Duodenal mucosa (tissue), 2 donors: ENCODE data around the gene CXCL1.

ENCODE experiments used
- H3K27ac ChIP-seq: one replicate; pipeline ENCODE4 v1.7.0; 2013; ENCODE audit warnings: low read depth, low read length
- H3K27me3 ChIP-seq, 2 donors: one replicate each; pipeline ENCODE4 v1.7.0; 2013; ENCODE audit warnings: low read length in 2 of 2, control low read depth in 1 of 2; ENCODE audit not compliant: insufficient read depth in 2 of 2, control insufficient read depth in 1 of 2
- H3K36me3 ChIP-seq, 2 donors: one replicate each; pipeline ENCODE4 v1.7.0; 2013; ENCODE audit warnings: low read length in 2 of 2, control low read depth in 1 of 2; ENCODE audit not compliant: insufficient read depth in 2 of 2, control insufficient read depth in 1 of 2
- H3K4me1 ChIP-seq, 2 donors: one replicate each; pipeline ENCODE4 v1.7.0; 2013; ENCODE audit warnings: low read length in 2 of 2, control low read depth in 1 of 2; ENCODE audit not compliant: insufficient read depth in 2 of 2, control insufficient read depth in 1 of 2
- H3K4me3 ChIP-seq, 2 donors: one replicate each; pipeline ENCODE4 v1.7.0; 2013; ENCODE audit warnings: low read length in 2 of 2, low read depth in 1 of 2
- H3K9ac ChIP-seq, 2 donors: one replicate each; pipeline ENCODE4 v1.7.0; 2013; ENCODE audit warnings: low read length in 2 of 2, low read depth in 1 of 2
- H3K9me3 ChIP-seq, 2 donors: one replicate each; pipeline ENCODE4 v1.7.0; 2013; ENCODE audit warnings: low read length in 2 of 2, control low read depth in 1 of 2; ENCODE audit not compliant: control insufficient read depth in 1 of 2

The CXCL1 gene

DNA sequence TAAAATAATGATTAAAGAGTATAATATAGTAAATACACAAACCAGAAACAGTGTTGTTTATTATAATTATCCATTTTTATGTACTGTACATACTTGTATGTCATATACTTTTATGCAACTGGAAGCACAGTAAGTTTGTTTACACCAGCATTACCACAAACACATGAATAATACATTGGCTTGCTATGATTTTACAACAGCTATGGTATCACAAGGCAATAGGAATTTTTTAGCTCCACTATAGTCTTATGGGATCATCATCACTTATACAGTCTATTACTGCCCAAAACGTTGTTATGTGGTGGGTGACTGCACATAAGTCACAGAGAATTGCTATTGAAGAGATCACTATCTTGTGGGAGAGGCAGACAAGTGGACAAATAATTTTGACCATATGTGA is 17.9 kb upstream of the CXCL1 start:
- H3K27me3 ChIP-seq, result peaks cover 0 to 3% of the 10 kb centered on the region in 2 donors
- H3K4me1 ChIP-seq, result peaks cover 6 to 8% of the 10 kb centered on the region in 2 donors
- H3K27ac ChIP-seq, result no peak overlapping the region
- H3K9me3 ChIP-seq, result no peaks in the 10 kb centered on the region
- H3K4me3 ChIP-seq, result no peak overlapping the region
- no peaks in the 10 kb centered on the region for H3K36me3 ChIP-seq
- no peak overlapping the region for H3K9ac ChIP-seq

DNA sequence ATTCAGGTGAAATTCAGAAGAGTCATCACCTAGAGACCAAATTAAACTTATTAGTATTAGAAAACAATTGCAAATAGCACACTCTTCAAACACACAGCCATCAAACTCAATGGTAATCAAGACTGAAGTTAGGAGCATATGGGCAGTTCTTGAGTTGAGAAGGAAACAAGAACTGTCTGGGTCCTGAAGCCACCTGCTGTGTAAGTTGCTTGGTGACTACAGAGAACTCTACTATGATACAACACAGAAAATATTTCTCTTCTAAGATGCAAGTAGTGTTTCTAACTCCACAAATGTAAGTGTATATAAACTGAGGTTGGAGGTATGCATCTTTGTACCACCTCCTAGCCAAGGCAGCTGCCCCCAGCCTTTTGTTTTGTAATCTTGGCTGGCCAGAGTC is 16.4 kb upstream of the CXCL1 start:
- Histone ChIP-seq H3K4me1 (peaks cover 6 to 8% of the 10 kb centered on the region in 2 donors), H3K9ac (no peak overlapping the region), H3K36me3 (no peaks in the 10 kb centered on the region), H3K9me3 (no peaks in the 10 kb centered on the region), H3K27ac (no peak overlapping the region), H3K27me3 (peaks cover 0 to 3% of the 10 kb centered on the region in 2 donors), H3K4me3 (peak overlapping the region in 1 of 2 donors; percentile 48)

DNA sequence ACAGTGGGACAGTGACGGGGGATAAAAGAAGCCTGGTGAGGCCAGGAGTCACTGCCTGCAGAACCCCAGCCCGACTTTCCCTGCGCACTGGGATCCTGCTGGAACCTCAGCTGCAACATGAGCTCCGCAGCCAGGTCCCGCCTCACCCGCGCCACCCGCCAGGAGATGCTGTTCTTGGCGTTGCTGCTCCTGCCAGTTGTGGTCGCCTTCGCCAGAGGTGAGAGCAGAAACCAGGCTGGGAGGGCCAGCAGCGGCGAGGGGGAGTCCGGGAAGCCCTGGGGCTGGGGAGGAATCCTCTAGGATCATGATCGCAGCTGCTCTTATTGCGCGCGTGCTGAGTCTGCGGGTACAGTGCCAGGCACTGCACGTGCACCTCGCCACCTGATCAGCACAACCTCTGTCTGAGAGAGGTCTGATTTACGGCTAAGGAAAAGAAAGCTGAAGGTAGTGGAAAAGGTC is 15.9 kb upstream of the CXCL1 start, which contains the start of gene PF4V1:
TSS of gene PF4V1 (plus strand) at position 51 of the 459 bp plus-strand sequence. CDS start at position 118, 67 bp downstream.
- Histone ChIP-seq H3K4me1 (peaks cover 6 to 8% of the 10 kb centered on the region in 2 donors), H3K27ac (no peak within 1 kb of the TSS), H3K36me3 (no peaks in the 10 kb centered on the region), H3K9me3 (no peaks in the 10 kb centered on the region), H3K9ac (no peak within 1 kb of the TSS), H3K4me3 (peak within 1 kb of the TSS; percentile 44 to 48), H3K27me3 (peaks cover 0 to 3% of the 10 kb centered on the region in 2 donors)

DNA sequence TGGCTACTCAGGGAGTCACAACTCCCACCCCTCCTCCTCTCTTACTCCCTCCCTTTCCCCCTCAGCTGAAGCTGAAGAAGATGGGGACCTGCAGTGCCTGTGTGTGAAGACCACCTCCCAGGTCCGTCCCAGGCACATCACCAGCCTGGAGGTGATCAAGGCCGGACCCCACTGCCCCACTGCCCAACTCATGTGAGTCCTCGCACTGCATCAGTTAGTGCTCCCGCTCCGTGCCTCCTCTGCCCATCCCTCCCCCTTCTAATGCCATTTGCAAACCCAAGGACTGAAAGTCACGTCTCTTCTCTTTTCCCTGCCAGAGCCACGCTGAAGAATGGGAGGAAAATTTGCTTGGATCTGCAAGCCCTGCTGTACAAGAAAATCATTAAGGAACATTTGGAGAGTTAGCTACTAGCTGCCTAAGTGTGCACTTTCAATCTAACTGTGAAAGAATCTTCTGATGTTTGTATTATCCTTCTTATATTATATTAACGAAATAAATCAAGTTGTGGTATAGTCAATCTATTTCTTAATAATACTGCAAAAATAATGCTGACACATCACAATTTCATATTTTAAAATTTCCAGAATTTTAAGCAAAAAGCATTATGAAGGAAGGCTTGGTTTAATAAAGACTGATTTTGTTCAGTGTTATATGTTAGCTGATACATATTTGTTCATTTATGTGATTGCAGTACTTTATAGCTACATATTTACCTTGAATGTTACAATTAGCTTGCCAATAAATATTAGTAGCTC is 15.3 kb upstream of the CXCL1 start:
- no peaks in the 10 kb centered on the region for H3K36me3 ChIP-seq
- H3K4me3 ChIP-seq, result peak overlapping the region; percentile 44 to 48

DNA sequence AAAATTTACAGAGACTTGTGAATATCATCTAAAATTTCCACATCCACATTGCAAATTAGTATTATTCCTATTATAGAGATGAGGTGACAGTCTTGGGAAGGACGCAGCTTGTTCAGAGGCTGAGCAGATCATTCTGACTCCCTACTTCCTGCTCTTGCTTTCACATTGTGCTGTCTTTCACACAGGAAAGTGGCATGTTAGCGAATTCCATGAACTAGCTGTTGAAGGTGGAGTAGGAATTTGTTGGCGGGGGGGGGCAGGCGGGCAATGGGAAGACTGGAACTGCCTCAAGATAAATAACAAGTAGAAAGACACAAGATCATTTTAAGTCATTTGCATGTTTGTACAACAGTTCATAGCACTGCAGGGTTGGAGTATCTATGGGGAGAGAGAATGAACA is 13.8 kb upstream of the CXCL1 start:
- H3K4me1 ChIP-seq, result peaks cover 8 to 16% of the 10 kb centered on the region in 2 donors
- H3K9me3 ChIP-seq, result no peaks in the 10 kb centered on the region
- H3K36me3 ChIP-seq, result no peaks in the 10 kb centered on the region
- H3K27me3 ChIP-seq, result peaks cover 0 to 3% of the 10 kb centered on the region in 2 donors
- no peak overlapping the region for H3K27ac ChIP-seq
- H3K9ac ChIP-seq, result no peak overlapping the region
- H3K4me3 ChIP-seq, result no peak overlapping the region

More for the DNA sequence above, 15.3 kb upstream of the CXCL1 start:
- Histone ChIP-seq H3K9ac (no peak overlapping the region), H3K9me3 (no peaks in the 10 kb centered on the region), H3K27ac (no peak overlapping the region), H3K27me3 (peaks cover 0 to 3% of the 10 kb centered on the region in 2 donors), H3K4me1 (peaks cover 6 to 8% of the 10 kb centered on the region in 2 donors)

DNA sequence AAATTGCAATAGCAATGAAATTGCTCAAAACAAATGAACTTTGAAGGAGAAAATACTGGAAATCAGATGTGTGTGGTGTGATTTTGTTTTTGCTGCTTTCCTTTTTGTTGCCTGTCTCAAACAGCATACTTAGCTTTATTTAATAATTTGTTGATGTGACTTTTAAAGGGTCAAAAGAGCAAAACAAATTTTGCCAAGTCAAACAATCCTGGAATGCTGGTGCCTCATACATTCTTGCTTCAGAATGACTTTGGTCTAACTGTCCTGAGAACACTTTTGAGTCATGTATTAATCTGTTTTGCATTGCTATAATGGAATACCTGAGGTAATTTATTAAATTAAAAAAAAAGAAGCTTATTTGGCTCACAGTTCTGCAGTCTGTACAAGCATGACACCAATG is 12.7 kb upstream of the CXCL1 start:
- H3K27ac ChIP-seq, result no peak overlapping the region
- peaks cover 0 to 3% of the 10 kb centered on the region in 2 donors for H3K27me3 ChIP-seq
- H3K4me3 ChIP-seq, result no peak overlapping the region
- no peak overlapping the region for H3K9ac ChIP-seq
- no peaks in the 10 kb centered on the region for H3K9me3 ChIP-seq
- H3K4me1 ChIP-seq, result peaks cover 8 to 16% of the 10 kb centered on the region in 2 donors
- no peaks in the 10 kb centered on the region for H3K36me3 ChIP-seq

DNA sequence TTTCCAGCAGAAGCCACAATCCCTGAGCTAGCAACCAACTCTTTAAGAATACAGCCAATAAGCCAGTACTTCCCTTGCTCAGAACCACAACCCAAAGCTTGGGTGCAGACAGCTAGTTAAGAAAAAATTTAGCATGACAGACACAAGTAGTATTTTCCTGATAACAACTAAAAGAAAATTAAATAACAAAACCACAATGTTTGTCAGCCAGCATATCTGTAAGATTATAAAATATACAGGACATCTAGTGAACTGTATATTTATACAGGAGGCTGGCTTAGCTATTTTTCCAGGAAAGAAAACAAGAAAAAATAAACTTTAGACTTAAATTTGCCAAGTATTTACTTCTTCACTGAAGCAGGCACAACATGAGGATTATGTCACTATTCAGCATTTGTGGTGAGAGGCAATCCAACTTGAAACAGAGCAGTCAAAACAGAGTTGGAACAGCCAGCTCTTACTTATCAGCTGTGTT is 9.5 kb upstream of the CXCL1 start:
- no peak overlapping the region for H3K9ac ChIP-seq
- H3K27me3 ChIP-seq, result no peaks in the 10 kb centered on the region
- H3K27ac ChIP-seq, result no peak overlapping the region
- H3K36me3 ChIP-seq, result no peaks in the 10 kb centered on the region
- H3K4me1 ChIP-seq, result peaks cover 0 to 10% of the 10 kb centered on the region in 2 donors
- H3K9me3 ChIP-seq, result no peaks in the 10 kb centered on the region
- no peak overlapping the region for H3K4me3 ChIP-seq

DNA sequence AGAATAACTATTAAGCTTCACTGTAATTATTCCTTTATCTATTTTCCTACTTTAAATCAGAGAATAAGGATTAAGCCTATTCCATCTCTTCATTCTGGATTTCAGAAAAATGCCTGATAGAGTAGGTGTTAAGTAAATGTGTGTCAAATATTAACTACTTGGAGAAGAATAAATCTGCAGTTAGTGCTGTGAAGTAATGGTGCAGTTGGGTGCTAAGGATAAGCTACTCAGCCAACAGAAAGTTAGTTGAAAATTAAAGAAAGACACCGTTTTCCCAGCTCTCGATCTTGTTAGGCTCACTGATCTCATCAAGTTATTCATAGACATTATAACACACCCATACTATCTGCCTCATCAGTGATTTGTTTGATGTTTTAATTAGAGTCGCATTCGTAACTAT is 9.0 kb upstream of the CXCL1 start:
- Histone ChIP-seq H3K36me3 (no peaks in the 10 kb centered on the region), H3K27ac (no peak overlapping the region), H3K4me1 (peaks cover 0 to 10% of the 10 kb centered on the region in 2 donors), H3K9me3 (no peaks in the 10 kb centered on the region), H3K27me3 (no peaks in the 10 kb centered on the region), H3K4me3 (no peak overlapping the region), H3K9ac (no peak overlapping the region)

DNA sequence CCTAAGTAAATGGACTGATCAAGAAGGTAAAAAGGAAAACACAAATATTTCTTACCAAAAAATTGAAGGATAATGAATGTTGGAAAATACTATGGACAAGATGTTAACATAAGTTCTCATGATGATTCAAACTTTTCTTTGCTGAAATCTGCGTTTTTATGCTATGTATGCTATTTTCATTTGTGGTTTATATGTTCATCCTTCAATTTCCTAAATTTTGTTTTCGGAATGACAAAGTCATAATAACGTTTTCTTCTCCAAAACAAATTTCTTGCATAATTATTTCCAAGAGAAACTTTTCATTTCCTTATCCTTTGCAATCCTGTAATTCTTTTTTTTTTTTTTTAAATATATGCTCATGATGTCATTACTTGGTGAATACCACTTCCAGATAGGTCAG is 8.3 kb upstream of the CXCL1 start:
- Histone ChIP-seq H3K36me3 (no peaks in the 10 kb centered on the region), H3K9me3 (no peaks in the 10 kb centered on the region), H3K4me1 (peaks cover 0 to 13% of the 10 kb centered on the region in 2 donors), H3K4me3 (no peak overlapping the region), H3K9ac (no peak overlapping the region), H3K27me3 (no peaks in the 10 kb centered on the region), H3K27ac (no peak overlapping the region)

DNA sequence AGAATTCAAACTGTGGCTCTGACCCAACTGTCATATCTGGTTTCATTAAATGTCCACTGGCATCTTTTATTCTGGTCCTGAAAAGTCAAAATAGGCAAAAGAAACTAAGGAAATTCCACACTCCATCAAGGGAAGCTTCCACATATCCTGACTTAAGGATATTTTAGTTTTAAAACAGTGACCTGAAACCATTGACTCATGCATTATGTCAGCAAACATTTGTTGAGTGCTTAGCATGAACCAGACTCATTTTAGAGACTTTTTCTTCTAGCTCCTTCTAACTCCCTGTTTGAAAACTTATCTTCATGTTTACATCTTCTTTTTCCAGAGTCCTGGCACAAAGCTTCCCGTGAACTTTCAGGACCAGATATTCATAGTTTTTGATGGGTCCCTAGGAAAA is 6.9 kb upstream of the CXCL1 start:
- H3K9ac ChIP-seq, result no peak overlapping the region

More for the DNA sequence above, 6.9 kb upstream of the CXCL1 start:
- Histone ChIP-seq H3K27me3 (no peaks in the 10 kb centered on the region), H3K9me3 (no peaks in the 10 kb centered on the region), H3K36me3 (no peaks in the 10 kb centered on the region), H3K4me3 (no peak overlapping the region), H3K4me1 (peaks cover 0 to 18% of the 10 kb centered on the region in 2 donors), H3K27ac (no peak overlapping the region)
